Stimulated activated CD4-positive, alpha-beta T cell treated with anti-CD3 and anti-CD28 coated beads, Interleukin-4, amount 100 ng/mL, for 1 hour (primary cell): ENCODE measurements around the gene CDH13.

Experiments
- DNase-seq: peaks from one replicate; pipeline ENCODE4 v3.0.0-alpha.2; 2020

Gene CDH13

DNA sequence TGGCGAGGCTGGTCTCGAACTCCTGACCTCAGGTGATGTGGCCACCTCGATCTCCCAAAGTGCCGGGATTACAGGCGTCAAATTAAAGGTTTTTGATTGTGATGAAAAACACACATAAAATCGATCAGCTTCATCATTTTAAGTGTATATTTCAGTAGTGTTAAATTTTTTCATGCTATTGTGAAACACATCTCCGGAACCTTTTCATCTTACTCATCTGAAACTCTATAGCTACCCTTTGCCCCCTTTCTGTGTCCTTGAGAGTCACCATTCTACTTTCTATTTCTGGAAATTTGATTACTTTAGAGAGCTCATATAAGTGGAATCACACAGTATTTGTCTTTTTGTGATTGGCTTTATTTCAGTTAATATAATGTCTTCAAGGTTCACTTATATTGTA is 702.7 kb downstream of the CDH13 start:
- DNase-seq: no peak

- no peak for DNase-seq
Measured at GRCh38 chr16:83330251-83330650, 703.5 kb downstream of the CDH13 start.

GRCh38 chr16:83335076-83335475 is 708.3 kb downstream of the CDH13 start:
- no peak for DNase-seq

- DNase-seq: no peak
Measured at GRCh38 chr16:83336603-83337002, 709.8 kb downstream of the CDH13 start.

- DNase-seq: no peak
Measured at GRCh38 chr16:83338138-83338537, 711.4 kb downstream of the CDH13 start.

GRCh38 chr16:83338941-83339340 is 712.2 kb downstream of the CDH13 start:
- no peak for DNase-seq

DNA sequence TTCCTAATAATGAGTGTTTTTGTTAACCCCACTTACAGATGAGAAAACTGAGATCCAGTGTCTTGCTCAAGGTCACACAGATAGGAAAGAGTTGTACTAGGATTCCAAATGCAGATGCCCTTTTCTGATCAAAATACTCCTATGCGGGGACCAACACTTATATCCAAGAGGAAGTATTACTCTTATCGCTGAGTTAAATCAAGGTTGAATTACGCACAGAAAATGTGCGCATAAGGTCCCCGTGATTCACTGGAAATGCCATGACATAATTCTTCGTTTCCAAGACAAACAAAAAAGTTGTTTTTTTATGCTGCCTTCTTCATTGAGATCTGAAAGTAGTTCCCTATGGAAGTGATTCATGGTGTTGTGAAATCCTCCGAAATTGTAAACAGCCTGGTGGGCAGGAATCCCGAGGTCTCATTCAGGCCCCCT is 717.2 kb downstream of the CDH13 start:
- DNase-seq: no peak

DNA sequence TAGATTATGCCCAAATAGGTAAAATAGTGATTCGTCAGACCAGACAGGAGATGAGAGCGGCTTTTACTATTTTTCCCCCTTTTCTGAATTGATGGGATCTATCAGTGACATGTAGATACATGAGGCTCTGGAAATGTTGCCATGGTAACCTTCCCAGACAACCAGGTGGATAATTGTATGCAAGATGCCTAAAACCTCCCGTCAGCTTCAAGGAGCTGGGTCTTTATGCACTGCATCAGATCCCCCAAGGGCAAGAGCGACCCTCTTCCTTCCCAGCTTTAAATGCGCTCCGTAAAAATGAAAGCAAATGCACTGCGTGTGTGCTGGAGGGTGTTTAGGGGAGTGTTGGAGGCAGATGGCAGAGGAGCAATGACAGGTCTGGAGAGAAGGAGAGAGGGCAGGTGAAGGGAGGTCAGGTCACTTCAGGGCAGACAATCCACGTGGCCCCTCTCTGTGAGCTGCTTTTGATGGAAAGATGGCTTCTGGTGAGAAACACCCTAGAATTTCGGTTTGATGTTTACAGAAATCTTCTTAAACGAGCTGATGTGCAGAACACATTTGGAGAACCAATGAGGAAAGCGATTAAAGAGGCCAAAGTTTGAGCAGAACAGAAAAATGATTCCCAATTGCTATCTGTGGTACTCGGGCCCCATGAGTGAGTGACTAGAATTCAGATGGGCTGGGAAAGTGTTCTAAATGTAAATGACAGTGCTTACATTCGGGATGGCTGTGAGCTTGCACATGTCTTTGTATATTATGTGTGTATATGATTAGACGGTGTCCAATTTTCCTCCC is 719.3 kb downstream of the CDH13 start:
- DNase-seq: no peak

DNA sequence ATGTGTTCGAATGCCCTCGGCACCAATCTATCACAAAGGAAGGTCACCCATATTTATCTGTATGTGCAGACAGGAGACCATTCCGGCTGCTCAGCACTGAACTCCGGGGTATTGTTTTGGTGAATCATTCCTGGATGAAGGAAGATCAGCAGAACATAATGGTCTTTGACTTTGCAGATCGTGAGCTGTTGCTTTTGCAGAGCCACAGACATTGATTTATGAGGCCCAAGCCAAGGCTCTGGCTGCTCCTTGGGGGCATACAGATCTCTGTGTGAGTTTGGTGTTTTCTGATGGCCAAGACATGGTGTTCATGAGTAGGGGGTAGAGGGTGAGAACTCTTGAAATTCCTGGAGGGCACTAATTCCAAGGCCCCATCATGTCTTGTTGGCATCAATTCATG is 722.2 kb downstream of the CDH13 start:
- no peak for DNase-seq

GRCh38 chr16:83350481-83350880 is 723.7 kb downstream of the CDH13 start:
- DNase-seq: no peak

DNA sequence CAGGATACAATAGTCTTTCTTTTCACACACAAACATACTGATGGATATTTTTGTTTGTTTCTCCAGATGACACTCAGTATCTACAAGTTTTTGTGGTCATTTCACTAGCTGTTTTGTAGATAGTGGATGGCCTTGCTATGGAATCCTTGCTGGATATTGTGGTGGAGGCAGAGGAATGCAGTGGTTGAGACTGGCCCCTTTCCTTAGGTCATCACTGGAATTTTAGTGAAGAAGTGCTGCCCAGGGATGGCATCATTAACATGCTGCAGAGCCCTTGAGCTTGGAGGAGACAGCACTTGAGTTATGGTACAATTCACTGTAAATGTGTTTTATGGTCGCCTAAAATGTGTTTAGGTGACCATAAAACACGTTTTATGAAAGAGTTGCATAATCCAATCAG is 725.1 kb downstream of the CDH13 start:
- DNase-seq: no peak

- no peak for DNase-seq
Measured at GRCh38 chr16:83353241-83353640, 726.5 kb downstream of the CDH13 start.

GRCh38 chr16:83354015-83354414 is 727.2 kb downstream of the CDH13 start:
- DNase-seq: no peak

GRCh38 chr16:83355570-83356218 is 728.9 kb downstream of the CDH13 start:
- DNase-seq: no peak

- DNase-seq: no peak
Measured at GRCh38 chr16:83356266-83356665, 729.5 kb downstream of the CDH13 start.

DNA sequence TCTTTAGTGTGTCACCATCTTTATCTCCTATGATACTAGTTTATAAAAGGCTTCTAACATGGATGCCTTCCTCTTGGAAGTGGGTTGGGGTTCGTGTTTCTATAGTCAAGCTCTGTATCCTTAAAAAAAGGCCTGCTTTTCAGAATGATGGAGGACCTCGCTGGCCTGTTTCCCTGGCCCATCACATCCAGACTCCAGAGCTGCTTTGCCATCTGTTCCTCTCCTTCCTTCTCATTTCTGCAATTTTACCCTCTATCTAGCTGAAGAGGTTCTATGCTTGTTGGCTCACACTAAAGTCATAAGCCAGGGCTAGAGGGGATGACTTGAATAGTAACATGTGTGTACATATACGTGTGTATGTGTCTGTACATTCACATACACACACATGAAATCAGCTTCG is 730.2 kb downstream of the CDH13 start:
- DNase-seq: no peak

DNA sequence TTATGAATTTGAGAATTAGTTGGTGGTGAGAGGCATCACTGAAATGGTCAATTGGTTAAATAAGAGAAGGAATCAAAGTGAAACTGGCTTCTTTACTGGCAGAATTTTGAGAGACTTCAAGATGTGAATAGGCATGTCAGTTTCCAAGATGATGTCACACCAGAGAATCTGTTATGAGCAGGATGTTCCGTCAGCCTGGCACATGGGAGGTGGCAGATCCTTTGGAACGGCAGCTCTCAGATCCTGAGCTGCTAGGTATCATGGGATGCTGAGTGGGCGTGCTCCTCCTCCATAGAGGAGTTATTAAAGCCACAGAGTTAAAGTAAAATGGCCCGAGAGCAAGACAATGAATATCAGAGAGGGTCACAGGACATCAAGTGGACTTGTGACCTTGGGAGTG is 736.8 kb downstream of the CDH13 start:
- no peak for DNase-seq

DNA sequence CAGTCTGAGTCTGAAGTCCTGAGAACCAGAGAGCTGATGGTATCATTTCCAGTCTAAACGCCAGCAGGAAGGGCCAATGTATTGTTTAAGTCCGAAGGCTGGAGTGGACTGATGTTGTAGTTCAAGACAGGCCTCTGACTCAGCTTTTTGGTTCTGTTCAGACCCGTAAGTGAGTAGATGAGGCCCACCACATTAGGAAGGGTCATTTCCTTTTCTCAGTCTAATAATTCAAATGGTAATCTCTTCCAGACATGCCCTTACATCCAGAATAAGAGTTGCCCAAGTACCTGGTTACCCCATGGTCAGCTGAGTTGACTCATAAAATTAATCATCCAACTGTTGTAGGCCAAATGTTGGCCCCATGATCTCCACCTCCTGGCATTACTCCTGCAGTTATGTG is 738.4 kb downstream of the CDH13 start:
- DNase-seq: no peak

DNA sequence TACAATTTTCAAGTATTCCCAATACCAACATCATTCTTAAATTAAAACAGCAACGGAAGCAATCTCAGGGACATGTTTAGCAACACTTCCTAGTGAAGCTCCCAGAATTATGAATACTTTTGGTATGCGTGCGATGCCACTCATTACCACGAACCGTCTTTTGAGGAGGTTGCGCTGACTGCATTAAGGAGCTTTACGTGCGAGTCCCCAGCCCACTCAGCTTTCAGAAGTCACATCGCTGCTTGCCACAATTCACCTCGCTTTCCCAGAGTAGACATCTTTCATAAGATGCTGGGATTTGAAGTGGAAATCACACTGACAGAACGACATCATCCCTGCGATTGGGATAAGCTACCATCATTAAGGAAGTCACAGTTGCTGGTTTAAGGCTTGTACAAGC is 739.5 kb downstream of the CDH13 start:
- DNase-seq: no peak

DNA sequence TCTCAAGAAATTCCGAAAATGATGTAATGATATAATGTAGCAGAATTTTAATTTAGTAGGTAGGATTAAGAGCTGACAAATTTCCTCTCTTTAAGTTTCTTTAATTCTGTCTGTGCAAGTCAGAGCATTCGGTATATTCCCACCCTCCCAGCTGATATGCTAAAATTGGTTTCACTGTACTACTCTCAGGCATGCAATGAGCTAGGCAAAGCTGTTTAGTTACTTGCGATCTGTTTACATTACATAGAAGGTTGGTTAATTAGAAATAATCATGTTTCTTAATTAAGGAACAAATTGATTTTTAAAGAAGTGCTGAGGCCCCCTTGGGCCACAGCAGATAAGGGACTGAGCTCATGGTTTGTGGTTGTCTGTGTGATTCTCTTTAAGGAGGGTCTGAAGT is 748.2 kb downstream of the CDH13 start:
- no peak for DNase-seq

GRCh38 chr16:83389751-83390150 is 763.0 kb downstream of the CDH13 start:
- DNase-seq: no peak

GRCh38 chr16:83390759-83391158 is 764.0 kb downstream of the CDH13 start:
- no peak for DNase-seq

DNA sequence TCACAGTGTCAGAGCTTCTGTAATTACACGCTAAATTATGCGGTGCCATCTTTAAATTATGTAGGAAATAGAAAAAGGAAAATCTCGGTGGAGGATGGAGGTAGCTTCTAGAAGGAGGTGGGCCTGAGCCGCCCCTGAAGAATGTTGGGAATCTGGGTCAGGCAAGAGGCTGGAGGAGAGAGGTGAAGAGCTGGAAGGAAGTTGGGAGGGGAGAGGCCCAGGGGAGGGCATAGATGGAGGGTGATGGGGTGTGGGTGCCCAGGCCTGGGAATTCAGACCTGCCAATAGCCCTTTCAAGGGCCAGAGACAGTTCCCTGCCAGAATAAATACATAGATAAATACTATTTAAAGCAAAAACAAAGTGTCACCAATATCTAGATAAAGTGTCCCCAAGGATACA is 766.0 kb downstream of the CDH13 start:
- DNase-seq: no peak

- DNase-seq: no peak
Measured at GRCh38 chr16:83393196-83393981, 766.6 kb downstream of the CDH13 start.
